GM19324 (cell line): ENCODE results near the gene POLDIP2.

Source experiments
- ATAC-seq: cut with Tn5 transposase; IDR thresholded peaks from one replicate; pipeline ENCODE4 v1.9.1; 2021; ENCODE audit warnings: mild to moderate bottlenecking, moderate library complexity; ENCODE audit not compliant: unreplicated experiment, low FRiP score

Gene POLDIP2

DNA sequence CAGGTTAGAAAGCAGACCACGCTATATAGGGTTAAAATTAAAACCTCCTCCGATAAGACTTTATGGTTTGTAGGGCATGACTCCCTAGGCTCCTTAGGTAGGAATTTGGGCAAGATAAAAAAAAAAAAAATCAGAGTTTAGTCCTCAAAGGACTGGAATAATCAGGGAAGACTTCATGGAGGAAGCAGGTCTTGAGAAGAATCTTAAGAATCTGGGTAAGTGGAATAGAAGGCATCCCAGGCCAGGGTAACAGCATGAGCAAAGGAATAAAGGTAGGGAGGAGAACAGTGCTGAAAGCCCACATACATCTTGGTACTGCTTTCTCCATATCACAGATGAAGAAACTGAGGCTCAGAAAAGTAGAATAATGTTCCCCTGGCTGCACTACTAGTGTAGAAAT is 33.2 kb upstream of the POLDIP2 start:
- no peak for ATAC-seq

DNA sequence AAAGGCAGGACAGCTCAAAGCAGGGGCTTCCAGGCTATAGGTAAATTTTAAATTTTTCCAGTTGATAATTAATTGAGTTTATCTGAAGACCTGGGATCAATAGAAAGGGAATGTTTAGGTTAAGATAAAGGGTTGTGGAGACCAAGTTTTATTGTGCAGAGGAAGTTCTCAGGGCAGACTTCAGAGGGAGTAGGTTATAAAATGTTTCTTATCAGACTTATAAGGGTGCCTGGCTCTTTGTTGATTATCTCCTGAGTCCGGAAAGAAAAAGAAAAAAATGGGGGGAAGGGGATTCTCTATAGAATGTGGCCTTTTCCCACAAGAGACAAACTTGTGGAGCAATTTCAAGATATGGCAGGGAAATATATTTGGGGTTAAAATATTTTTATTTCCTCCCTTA is 32.8 kb upstream of the POLDIP2 start:
- no peak for ATAC-seq

DNA sequence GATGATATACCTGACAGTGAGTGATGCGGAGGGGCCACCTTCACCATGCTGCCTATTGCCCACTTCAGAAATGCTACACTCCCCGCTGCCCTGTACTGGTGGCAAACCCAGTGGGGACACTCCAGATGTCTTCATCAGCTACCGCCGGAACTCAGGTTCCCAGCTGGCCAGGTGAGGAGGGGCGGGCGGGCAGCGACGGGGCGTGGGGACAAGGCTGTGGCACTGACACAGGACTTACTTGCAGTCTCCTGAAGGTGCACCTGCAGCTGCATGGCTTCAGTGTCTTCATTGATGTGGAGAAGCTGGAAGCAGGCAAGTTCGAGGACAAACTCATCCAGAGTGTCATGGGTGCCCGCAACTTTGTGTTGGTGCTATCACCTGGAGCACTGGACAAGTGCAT is 30.8 kb upstream of the POLDIP2 start:
- no peak for ATAC-seq

DNA sequence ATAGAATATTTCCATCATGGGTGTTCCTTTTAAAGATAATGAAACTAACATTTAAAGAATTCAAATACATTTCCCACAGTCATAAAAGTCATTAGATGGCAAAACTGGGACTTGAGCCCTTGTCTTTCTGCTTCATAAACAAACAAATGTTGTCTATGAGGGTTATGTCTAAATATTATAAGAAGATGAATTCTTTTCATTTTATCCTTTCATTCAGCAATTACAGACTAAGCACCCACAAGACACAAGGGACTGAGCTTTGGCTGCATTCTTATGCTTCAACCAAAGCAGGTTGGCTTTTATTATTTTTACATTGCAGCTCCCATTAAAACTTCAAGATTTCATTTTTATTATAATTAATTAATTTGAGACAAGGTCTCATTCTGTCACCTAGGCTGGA is 29.1 kb upstream of the POLDIP2 start:
- no peak for ATAC-seq

DNA sequence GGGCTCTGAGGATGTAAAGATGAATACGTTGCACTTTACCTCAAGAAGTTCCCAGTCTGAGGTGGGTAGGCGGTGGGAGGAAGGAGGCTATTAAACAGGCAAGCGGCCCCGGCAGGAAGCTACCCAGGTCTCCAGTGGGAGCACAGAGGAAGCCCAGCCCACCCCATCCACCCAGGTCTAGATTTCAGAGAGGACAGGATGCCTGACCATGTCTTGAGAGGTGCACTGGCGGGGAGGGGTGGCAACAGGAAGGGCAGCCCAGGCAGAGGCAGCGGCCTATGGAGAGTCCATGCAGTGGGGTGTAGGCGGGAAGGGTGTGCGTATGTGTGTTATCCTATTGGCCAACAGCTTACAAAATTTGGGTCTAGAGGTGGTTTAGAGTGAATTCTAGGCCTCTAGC is 28.1 kb upstream of the POLDIP2 start:
- no peak for ATAC-seq

DNA sequence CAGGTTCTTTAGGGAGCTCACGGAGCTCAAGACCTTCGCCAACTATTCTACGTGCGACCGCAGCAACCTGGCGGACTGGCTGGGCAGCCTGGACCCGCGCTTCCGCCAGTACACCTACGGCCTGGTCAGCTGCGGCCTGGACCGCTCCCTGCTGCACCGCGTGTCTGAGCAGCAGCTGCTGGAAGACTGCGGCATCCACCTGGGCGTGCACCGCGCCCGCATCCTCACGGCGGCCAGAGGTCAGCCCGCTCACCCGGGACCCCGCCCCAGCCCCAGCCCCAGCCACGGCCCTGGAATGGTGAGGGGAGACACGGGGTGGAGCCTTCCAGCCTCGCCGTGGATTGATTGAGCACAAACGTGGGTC is 27.7 kb upstream of the POLDIP2 start:
- ATAC-seq: no peak

DNA sequence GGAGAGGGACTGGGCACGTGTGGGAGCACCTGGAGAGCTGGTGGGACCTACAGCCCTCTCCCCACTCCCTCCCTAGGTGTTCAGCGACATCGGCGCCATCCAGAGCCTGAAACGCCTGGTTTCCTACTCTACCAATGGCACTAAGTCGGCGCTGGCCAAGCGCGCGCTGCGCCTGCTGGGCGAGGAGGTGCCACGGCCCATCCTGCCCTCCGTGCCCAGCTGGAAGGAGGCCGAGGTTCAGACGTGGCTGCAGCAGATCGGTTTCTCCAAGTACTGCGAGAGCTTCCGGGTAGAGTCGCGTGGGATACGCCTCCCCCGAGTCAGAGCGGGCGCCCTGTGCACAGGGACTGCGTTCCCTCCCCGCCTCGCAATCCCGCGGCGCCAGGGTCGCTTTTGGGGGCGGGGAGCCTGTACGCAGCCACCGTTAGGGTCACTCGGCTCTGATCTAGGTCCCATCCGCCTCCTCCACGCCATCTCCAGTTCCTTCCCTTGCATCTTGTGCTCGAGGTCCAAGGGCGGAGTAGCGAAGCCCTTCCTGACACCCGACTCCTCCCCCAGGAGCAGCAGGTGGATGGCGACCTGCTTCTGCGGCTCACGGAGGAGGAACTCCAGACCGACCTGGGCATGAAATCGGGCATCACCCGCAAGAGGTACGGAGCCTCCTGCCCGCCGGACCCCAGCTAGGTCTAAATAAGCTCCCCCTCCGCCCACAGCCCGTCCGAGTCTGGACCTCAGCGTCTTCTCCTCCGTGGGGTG is 27.1 kb upstream of the POLDIP2 start:
- no peak for ATAC-seq

DNA sequence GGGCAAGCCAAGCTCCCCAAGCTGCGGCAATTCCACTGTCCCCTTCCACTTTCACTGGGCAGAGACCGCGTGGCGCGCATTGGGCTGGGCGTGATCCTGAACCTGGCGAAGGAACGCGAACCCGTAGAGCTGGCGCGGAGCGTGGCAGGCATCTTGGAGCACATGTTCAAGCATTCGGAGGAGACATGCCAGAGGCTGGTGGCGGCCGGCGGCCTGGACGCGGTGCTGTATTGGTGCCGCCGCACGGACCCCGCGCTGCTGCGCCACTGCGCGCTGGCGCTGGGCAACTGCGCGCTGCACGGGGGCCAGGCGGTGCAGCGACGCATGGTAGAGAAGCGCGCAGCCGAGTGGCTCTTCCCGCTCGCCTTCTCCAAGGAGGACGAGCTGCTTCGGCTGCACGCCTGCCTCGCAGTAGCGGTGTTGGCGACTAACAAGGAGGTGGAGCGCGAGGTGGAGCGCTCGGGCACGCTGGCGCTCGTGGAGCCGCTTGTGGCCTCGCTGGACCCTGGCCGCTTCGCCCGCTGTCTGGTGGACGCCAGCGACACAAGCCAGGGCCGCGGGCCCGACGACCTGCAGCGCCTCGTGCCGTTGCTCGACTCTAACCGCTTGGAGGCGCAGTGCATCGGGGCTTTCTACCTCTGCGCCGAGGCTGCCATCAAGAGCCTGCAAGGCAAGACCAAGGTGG is 24.0 kb upstream of the POLDIP2 start:
- ATAC-seq: no peak

DNA sequence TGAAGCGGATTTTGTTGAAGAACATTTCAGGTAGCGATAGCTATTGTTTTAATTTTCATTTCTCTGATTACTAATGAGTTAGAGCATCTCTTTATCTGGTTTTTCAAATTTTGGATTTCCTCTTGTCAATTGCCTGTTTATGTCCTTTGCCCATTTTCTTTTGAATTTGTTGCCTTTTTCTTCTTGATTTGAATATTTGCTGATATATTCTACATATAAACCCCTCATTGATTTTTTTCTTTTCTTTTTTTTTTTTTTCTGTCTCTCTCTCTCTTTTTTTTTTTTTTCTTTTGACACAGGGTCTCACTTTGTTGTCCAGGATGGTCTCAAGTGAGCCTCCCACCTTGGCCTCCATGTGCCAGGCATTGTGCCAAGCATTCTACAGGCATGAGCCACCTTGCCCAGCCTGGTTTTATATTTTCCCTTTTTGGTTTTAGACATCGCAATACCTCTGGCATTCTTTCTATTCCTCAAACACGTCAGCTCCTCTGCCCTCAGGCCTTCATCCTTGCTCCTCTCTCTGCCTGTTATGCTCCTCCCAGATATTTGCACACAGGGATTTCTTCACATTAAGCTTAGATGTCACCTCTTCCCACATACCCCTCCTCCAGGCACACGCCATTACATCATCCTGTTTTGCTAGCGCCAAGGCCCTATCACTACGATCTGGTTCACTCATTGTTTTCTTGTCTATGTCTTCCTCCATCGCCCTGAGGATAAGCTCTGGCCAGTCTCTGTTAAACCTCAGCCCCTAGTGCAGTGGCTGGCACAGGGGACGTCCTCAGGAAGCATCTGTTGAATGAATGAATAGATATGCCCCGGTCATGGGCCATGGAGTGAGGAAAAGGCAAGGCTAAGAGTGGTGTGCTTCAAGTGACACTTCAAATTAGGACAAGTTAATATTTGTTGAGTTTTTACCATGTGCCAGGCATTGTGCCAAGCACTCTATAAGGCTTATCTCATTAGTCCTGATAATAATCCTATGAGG is 22.8 kb upstream of the POLDIP2 start:
- ATAC-seq: no peak

DNA sequence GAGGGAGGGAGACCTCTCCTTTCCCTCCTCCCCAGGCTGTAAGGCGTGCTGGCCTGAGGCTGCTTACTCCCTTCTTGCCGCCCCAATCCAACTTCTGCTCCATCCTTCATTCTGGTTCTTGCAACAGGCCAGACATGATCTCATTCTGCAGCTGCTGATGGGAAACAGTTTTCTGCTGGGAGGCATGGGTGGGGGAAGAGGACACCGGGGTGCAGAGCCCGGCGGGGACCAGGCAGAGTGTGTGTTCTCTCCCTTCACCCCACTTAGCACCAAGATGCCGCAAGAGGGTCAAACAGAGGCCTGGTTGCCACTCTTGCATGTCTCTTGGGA is 15.6 kb upstream of the POLDIP2 start:
- no peak for ATAC-seq

DNA sequence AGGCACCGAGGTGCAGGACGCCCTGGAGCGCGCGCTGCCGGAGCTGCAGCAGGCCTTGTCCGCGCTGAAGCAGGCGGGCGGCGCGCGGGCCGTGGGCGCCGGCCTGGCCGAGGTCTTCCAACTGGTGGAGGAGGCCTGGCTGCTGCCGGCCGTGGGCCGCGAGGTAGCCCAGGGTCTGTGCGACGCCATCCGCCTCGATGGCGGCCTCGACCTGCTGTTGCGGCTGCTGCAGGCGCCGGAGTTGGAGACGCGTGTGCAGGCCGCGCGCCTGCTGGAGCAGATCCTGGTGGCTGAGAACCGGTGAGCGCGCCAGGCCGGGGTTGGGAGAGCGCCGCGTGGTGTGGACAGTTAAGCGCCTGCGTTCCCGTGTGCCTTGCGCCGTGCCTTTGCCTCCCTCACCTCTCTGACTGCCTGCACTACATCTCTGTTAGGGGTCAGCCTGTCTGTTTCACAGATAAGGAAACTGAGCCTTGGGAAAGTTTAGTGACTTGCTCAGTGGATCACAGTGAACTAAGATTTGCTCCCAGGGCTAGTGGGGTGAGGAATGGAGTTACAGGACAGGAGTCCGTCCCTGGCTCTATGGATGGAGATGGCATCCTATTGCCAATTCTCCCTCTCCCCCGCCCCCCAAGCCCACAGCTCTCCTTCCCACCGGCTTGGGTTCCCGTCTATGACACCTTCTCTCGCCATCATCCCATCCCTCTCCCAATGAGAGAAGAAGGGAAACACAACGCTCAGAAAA is 15.0 kb upstream of the POLDIP2 start:
- ATAC-seq: peak; percentile 16

DNA sequence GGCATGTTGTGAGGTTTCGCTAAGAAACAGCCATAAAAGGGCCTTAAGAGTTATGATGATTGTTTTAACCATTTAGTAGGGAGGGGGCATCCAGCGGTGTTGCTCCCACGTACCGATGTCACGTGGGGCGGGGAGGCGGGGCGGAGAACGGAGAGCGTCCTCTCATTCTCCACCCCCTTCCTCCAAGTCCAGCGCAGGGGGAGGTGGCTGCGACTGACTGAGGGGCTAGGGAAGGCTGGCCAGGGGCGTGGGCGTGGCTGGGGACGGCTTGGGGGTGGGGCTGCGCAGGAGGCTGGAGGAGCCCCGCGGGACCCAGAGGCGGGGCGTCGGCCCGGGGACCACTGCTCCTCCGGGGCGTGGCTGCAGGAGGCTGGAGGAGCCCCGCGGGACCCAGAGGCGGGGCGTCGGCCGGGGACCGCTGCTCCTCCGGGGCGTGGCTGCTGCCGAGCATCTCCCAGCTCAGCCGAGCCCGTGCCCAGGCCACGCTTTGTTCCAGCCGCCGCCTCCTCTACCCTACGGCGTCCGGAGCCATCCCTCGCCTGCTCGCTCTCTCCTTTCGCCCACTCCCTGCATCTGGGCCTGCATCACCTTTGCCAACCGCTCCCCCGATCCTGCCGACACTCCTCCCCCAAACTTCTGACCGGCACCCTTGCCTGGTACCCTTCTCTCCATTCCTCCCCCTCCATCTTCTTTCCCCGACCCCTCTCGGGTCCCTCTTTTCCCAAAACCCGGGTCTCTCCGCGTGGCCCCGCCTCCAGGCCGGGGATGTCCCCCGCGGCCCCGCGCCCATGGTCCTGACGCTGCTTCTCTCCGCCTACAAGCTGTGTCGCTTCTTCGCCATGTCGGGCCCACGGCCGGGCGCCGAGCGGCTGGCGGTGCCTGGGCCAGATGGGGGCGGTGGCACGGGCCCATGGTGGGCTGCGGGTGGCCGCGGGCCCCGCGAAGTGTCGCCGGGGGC is 14.2 kb upstream of the POLDIP2 start, which contains the start of gene SARM1:
Gene SARM1, plus strand, starts transcription at position 450 of the 958 bp plus-strand sequence. Its CDS starts 339 bp downstream, at position 789.
- ATAC-seq: peak; percentile 81

DNA sequence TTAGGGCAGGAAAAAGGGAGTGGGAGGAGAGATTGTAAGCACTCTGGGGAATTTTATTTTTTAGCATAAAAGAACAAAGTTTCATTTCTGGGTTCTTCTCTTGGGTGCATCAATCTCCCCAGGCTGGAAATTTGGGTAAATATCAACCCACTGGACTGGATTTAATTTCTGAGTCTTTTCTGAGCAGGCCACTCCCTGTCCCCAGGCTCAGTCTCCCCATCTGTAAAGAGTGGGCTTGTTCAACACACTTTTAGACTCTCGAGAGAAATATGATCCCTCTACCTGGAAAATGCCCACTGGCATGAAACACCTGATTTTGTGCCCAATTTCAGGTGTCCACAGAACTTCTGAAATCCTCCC is 13.4 kb upstream of the POLDIP2 start:
- no peak for ATAC-seq

DNA sequence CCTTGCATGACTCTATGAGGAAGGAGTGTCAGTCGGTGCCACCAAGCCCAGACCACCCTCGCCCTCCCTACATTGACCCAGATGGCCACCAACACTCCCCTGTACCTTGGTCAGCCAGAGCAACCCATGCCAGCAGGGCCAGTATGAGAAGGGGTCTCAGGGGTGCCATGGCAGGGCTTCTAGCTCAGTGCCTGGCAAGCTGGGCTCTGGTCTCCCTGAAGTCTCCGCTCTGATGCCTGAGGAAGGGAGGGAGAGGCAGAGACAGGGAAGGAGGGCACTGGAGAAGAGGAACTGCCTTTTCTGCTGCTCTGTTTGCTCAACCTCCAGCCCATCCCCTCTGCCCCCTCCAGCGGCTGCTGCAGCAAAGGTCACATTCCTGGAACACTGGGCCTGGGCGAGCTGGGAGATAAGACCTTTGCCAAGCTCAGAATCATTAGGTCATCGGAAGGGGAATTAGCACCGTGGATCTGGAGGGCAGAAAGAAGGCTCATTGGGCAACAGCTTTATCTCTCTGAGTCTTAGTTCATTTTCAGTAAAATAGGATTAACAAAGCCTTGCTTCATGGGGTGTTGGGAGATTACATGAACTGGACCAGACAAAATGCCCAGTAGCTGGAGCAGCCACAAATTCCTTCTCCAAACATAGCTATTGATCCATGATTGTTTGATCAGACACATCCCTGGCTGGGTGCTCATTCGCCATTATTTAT is 12.9 kb upstream of the POLDIP2 start, which contains the start of gene VTN:
Gene VTN, minus strand, starts transcription at position 273 of the 709 bp plus-strand sequence. Its CDS starts 104 bp downstream, at position 169.
- ATAC-seq: no peak

DNA sequence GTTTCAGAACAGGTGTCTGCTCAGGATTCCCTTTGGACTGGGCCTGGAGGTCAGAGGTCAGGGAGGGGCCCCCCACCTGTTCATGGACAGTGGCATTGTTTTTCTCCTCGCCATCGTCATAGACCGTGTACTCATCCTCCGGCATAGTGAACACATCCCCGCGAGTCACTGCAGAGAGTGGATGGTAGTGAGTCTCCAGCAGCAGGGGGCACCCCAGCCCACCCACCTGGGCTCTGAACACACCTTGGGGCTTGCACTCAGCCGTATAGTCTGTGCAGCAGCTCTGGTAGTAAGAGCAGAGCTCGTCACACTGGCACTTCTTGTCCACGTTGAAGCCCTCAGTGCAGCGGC is 12.3 kb upstream of the POLDIP2 start:
- no peak for ATAC-seq

DNA sequence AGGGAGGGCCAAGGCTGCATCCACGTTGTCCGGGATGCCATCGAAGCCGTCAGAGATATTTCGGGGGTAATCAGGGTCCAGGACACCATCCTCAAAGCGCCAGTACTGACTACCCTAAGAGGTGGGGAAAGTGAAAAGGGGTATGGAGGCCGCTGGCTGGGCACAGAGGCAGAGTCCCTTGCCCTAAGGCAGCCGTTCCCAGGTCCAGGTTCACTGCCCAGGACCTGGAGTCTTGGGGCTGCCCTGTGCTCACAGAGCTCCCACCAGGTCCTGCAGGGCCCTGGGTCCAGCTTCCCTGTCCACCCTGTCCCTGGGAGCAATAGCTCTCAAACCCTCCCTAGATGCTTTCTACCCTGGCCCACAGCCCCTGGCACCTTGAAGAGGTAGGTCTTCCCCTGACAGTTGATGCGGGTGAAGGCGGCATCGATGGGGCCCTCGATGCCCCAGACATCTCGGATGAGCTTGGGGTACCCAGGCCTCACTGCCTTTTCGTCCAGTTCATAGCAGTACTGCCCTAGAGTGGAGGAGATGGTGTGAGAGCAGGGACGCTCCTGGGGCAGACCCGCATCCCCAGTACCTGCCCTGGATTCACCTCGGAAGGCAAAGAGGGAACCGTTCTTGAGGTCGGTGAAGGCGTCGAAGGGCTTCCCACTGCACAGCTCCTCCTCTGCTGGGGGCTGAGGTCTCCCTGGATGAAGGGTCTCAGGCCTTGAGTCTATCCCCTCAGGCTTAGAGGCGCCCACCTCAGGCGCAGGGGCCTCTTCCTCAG is 11.8 kb upstream of the POLDIP2 start:
- no peak for ATAC-seq

DNA sequence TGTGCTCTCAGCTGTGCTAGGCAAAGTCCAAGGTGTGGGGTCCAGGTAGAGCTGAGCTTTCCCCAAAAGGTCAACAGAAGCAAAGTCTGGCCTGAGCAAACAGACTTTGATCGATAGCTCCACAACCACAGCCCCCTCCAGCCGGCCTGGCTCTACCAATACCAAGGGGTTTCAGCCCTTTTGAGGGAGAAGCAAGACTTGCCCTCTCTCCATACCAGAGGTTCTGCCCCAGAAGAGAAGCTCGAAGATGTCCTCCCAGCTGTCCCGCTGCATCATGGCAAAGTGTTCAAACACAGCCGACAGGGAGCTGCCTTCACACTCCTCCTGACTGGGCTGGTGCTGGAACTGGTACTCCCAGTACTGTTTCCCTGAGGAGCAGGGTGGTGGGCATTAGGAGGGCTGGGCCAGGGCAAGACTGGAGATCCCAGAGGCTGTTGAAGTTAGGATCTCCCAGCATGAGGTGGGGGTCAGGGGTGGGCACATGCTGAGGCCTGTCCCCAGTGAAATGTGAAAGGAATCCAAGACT is 11.0 kb upstream of the POLDIP2 start:
- ATAC-seq: no peak
